ENCODE results near the gene AEBP1.

GRCh38 chr7:44080118-44080517, 24.0 kb upstream of the AEBP1 start:
- TF ChIP-seq CTCF (IDR thresholded peaks at IDR 0.05; ENCODE audit: insufficient read depth, low read depth, low read length) (no peak), EZH2 (IDR thresholded peaks at IDR 0.05; ENCODE audit: insufficient read depth, low read length) (no peak)

All from astrocyte (in vitro differentiated cells and primary cell).